ENCODE results near the gene RIMBP2.

Gene RIMBP2

DNA sequence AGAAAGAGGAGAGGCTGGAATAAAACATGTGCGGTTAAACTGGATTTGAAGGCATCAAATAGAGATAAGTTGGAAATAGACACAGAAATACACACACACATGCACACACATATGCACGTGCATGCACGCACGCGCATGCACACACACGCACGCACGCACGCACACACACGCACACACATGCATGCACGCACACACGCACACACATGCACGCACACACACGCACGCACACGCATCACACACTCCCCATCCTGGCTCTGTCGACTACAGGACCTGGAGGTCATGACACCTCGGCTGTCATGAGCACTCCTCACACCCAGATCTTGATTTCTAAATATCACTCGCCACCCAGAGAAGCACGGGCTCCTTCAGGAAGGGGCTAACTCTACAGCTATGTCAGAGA lies 51.8 kb downstream of the RIMBP2 start:
- H3K27ac ChIP-seq: no peak overlapping the region
- no peak for TF ChIP-seq ZFX (IDR thresholded peaks at IDR 0.05; ENCODE audit: borderline replicate concordance)
- TF ChIP-seq, protein P1, sequence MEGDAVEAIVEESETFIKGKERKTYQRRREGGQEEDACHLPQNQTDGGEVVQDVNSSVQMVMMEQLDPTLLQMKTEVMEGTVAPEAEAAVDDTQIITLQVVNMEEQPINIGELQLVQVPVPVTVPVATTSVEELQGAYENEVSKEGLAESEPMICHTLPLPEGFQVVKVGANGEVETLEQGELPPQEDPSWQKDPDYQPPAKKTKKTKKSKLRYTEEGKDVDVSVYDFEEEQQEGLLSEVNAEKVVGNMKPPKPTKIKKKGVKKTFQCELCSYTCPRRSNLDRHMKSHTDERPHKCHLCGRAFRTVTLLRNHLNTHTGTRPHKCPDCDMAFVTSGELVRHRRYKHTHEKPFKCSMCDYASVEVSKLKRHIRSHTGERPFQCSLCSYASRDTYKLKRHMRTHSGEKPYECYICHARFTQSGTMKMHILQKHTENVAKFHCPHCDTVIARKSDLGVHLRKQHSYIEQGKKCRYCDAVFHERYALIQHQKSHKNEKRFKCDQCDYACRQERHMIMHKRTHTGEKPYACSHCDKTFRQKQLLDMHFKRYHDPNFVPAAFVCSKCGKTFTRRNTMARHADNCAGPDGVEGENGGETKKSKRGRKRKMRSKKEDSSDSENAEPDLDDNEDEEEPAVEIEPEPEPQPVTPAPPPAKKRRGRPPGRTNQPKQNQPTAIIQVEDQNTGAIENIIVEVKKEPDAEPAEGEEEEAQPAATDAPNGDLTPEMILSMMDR (IDR thresholded peaks at IDR 0.05): no peak

DNA sequence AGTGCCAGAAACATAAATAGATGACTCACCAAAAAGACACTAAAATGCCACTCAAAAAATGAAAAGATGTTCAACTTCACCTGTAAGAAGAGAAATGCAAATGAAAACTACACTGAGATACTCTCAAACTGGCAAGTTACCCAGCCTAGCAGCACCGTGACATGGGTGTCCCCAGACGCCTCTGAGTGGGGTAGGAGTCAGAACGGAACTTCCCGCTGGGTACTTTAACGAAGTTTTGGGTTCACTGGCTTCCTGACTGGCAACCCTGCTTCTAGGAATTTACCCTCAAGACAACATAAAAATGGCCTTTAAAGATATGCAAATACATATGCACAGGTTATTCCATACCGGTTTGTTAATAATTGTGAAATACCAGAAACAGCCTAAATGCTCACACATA lies 52.6 kb downstream of the RIMBP2 start:
- no peak for TF ChIP-seq ZFX (IDR thresholded peaks at IDR 0.05; ENCODE audit: borderline replicate concordance)
- TF ChIP-seq, protein P1 (IDR thresholded peaks at IDR 0.05): no peak
- no peak overlapping the region for H3K27ac ChIP-seq

DNA sequence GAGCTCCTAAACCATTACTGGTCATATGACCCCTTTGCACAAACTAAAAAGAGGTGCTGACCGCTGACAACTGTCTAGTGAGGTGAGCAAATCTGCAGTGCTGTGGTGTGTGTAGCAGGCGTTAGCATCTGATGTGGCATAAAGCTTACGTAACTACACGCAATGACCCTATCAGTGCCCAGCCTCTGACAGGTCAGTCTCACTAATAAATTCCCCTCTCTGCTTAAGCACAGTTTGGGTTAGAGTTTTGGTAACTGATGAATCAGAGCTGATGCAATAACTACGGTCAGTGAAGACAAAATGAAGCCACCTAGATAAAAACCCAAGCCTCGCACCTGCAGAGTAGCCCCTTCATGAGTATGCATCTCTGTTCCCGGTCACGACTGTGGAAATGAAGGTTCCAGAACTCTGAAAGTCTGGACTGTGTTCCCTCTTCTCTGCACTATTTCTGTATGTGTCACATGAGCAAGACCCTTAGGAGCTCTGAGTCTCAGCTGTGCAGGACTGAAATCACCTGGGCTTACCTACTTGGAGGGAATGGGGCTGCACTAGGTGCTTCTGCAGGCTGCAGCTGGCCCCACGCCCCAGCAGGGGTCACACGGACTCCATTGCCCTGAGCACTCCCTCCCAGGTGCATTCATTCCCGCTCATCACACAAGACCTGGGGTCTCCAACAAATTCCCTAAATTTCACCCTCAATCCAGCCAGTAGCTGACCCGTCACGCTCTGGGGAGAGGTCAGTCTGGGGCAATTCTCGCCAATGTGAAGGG lies 54.4 kb downstream of the RIMBP2 start:
- no peak overlapping the region for H3K27ac ChIP-seq
- TF ChIP-seq ZFX (IDR thresholded peaks at IDR 0.05; ENCODE audit: borderline replicate concordance): no peak
- TF ChIP-seq, protein P1 (IDR thresholded peaks at IDR 0.05): no peak

DNA sequence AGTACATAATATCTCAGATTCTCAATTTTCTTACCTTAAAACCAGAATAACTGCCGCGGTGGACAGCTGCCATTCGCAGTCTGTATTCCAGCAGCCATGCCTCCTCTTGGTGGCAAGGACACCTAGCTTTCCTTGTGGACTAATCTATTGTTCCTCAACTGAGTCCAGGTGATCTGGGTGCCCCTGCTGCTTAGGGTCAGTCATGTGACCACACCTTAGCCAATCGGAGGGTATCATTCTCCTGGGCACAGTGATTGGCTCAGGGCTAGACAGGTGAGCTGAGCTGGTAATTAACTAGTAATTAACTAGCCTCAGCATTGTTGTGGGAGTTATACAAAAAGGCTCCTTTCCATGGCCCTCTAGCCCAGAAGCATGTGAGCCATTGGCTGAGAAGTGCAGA lies 55.0 kb downstream of the RIMBP2 start:
- no peak overlapping the region for H3K27ac ChIP-seq
- TF ChIP-seq, protein P1 (IDR thresholded peaks at IDR 0.05): no peak
- no peak for TF ChIP-seq ZFX (IDR thresholded peaks at IDR 0.05; ENCODE audit: borderline replicate concordance)

DNA sequence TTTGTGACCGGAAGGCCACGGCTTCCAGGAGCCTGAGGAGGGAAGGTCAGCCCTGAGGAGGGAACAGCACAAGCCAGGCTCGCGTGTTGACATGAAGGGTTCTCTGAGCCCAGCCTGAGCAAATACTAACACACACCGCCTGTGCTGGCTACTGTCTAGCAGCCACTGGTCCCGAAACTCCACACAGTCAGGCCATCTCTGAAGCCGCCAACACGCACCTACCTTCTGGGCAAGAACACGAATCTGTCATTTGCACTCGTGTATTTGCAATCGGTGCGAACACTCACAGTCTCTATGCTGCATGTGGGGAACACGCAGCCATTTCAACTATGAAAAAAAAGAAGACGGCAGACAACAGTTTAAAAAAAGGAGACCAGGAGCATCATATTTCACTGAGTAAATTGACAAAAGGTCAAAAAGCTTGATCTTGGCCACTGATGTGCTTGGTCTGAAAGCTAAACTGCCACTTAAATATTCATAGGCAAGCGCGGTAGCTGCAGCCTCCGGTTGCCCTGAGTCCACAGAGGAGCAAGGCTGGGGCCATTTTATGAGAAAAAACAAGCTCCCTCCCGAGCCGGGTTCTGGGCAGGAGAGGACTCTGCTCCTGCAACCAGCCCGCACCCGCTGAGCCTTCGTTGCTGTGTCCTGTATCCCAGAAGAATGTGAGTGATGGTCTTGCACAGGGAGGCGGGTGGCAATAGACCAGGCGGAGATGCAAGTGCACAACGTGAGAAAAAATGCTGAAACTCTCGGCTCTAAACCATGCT lies 57.8 kb downstream of the RIMBP2 start:
- H3K27ac ChIP-seq: no peak overlapping the region
- TF ChIP-seq, protein P1 (IDR thresholded peaks at IDR 0.05): no peak

DNA sequence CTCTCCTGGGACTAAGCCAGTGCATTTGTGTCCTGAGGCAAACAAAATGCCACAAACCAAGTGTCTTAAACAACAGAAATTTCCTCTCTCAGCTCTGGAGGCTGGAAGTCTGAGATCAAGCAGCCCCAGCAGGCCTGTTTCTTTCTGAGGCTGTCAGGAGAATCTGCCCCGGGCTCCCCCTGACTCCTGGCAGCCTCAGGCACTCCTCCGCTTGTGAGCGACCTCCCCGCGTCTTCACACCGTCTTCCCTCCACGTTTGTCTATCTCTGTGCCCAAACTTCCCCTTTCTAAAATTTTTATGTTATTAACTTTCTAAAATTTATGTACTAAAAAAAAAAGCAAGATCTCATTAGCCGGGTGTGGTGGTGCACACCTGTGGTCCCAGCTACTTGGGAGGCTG lies 59.7 kb downstream of the RIMBP2 start:
- no peak overlapping the region for H3K27ac ChIP-seq
- TF ChIP-seq ZFX (IDR thresholded peaks at IDR 0.05; ENCODE audit: borderline replicate concordance): no peak
- TF ChIP-seq, protein P1 (IDR thresholded peaks at IDR 0.05): no peak

DNA sequence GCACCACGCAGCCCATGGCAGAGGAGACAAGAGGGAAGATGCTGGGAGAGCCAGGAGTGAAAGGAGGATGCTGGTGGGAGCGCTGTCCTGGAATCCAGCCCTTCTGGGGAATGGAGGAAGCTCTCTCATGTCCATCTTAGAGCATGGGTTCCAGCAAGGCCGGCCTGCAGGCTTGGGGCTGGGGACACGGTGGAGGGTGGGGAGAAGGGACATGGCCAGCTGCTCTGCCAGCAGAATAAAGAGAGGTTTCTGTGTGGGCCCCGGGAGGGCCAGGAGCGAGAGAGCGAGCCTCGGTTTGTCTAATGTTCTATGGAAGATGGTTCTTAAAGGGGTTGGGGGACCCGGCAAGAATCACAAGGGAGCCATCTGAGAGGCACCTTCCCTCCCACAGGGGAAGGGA lies 60.2 kb downstream of the RIMBP2 start:
- H3K27ac ChIP-seq: no peak overlapping the region
- no peak for TF ChIP-seq ZFX (IDR thresholded peaks at IDR 0.05; ENCODE audit: borderline replicate concordance)
- TF ChIP-seq, protein P1 (IDR thresholded peaks at IDR 0.05): no peak
